GM18909 (cell line): ENCODE data around the gene ABCC4.

Source experiments
- ATAC-seq: cut with Tn5 transposase; IDR thresholded peaks from one replicate; pipeline ENCODE4 v1.9.1; 2021; ENCODE audit warnings: mild to moderate bottlenecking; ENCODE audit not compliant: unreplicated experiment, poor library complexity

The ABCC4 gene

GRCh38 chr13:95128045-95128643 lies 173.1 kb downstream of the ABCC4 start:
- no peak for ATAC-seq

- no peak for ATAC-seq
These were observed 176.3 kb downstream of the ABCC4 start for GRCh38 chr13:95124959-95125358.

- no peak for ATAC-seq
These were observed 177.5 kb downstream of the ABCC4 start for GRCh38 chr13:95123726-95124125.

- ATAC-seq: no peak
These were observed 179.2 kb downstream of the ABCC4 start for GRCh38 chr13:95122063-95122462.

- ATAC-seq: no peak
These were observed 179.7 kb downstream of the ABCC4 start for GRCh38 chr13:95121516-95121915.

GRCh38 chr13:95120650-95121049 lies 180.6 kb downstream of the ABCC4 start:
- ATAC-seq: no peak

- ATAC-seq: no peak
These were observed 182.5 kb downstream of the ABCC4 start for GRCh38 chr13:95118541-95119324.

GRCh38 chr13:95117092-95117491 lies 184.2 kb downstream of the ABCC4 start:
- no peak for ATAC-seq

GRCh38 chr13:95115525-95115924 lies 185.7 kb downstream of the ABCC4 start:
- ATAC-seq: no peak

- ATAC-seq: no peak
These were observed 187.7 kb downstream of the ABCC4 start for GRCh38 chr13:95113601-95114000.

GRCh38 chr13:95112883-95113282 lies 188.4 kb downstream of the ABCC4 start:
- ATAC-seq: no peak

GRCh38 chr13:95111608-95112007 lies 189.6 kb downstream of the ABCC4 start:
- no peak for ATAC-seq

- ATAC-seq: no peak
These were observed 194.7 kb downstream of the ABCC4 start for GRCh38 chr13:95106562-95106961.

- ATAC-seq: no peak
These were observed 200.5 kb downstream of the ABCC4 start for GRCh38 chr13:95100525-95101433.

- ATAC-seq: no peak
These were observed 201.7 kb downstream of the ABCC4 start for GRCh38 chr13:95099541-95099940.

GRCh38 chr13:95098916-95099315 lies 202.3 kb downstream of the ABCC4 start:
- no peak for ATAC-seq

GRCh38 chr13:95091755-95092154 lies 209.5 kb downstream of the ABCC4 start:
- ATAC-seq: no peak

GRCh38 chr13:95087746-95088305 lies 213.4 kb downstream of the ABCC4 start:
- ATAC-seq: no peak

GRCh38 chr13:95086761-95087160 lies 214.5 kb downstream of the ABCC4 start:
- no peak for ATAC-seq

- no peak for ATAC-seq
These were observed 217.5 kb downstream of the ABCC4 start for GRCh38 chr13:95083758-95084157.

GRCh38 chr13:95083066-95083465 lies 218.2 kb downstream of the ABCC4 start:
- no peak for ATAC-seq
